SIG-M5 (cell line): Measurements from ENCODE around the gene SLITRK5.

Experiments used
- DNase-seq: peaks from one replicate; lab custom pipeline; 2025; lab: John Stamatoyannopoulos, UW

SLITRK5 gene

DNA sequence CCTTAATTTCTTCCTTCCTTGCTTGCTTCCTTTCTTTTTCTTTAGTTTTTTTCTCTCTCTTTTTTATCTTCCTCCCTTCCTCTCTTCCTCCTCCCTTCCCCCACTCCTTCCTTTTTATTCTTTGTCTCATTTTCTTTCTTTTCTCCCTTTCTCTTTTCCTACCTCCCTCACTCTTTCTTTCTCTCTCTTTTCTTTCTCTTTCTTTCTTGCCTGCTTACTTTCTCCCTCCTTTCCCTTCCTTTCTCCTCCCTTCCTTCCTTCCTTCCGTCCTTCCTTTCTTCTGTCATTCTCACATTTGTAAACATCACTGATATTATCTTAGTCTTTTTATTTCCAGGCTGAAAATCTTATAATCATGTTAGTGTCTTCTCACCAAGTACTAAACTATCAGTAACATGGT lies 38.8 kb downstream of the SLITRK5 start:
- no peak for DNase-seq

DNA sequence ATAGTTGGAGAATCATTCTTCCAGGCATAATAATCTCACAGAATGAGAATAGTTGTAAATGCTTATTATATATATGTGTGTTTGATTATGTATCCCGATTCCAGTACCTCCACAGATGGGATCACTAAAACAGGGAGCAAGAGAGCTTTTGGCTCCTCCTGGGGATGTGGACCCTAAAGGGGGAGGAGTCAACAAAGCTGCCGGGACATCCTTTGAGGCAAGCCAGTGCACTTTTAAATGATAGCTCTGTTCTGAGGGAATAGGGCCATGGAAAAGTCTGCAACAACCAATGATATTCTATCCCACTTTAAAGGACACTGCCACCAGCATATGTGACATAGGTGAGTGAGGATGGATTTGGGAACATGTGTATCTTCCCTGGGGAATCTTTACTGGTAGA lies 40.8 kb downstream of the SLITRK5 start:
- DNase-seq, result no peak
